ENCODE data around the gene TCEAL1. TPM values are rescaled to one million over a fixed set of nuclear protein-coding genes. Genes with fewer than 3 reads are reported as not detected.

Gene TCEAL1
- total RNA-seq, 2 donors from 2014 or later: 78.1 to 94.0 TPM

DNA sequence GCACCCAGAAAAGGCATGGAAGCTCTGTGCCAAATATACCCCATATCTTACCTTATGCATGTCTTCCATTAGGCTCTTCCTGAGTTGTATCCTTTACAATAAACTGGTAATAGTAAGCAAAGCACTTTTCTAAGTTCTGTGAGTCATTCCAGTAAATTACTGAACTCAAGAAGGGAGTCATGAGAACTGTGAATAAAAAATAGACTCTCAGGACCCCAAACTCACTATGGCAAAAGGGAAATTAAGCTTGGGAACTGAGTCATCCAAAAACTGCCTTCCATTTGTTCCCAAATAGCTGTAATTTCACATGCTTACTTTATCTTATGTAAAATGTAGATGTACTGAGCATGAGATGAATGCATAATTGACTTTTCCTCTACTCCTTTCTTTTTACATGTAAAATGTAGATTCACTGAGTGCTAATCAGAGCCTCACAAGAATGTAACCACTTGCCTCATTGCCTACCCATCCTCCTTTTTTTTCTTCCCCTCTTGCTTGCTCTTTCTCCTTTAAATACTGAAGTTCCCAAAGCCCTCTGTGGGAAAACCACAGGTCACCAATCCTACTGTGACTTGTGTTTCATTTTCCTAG is 12.9 kb upstream of the TCEAL1 start:
- TF ChIP-seq POLR2A (IDR thresholded peaks at IDR 0.05): no peak
- TF ChIP-seq, protein P1, sequence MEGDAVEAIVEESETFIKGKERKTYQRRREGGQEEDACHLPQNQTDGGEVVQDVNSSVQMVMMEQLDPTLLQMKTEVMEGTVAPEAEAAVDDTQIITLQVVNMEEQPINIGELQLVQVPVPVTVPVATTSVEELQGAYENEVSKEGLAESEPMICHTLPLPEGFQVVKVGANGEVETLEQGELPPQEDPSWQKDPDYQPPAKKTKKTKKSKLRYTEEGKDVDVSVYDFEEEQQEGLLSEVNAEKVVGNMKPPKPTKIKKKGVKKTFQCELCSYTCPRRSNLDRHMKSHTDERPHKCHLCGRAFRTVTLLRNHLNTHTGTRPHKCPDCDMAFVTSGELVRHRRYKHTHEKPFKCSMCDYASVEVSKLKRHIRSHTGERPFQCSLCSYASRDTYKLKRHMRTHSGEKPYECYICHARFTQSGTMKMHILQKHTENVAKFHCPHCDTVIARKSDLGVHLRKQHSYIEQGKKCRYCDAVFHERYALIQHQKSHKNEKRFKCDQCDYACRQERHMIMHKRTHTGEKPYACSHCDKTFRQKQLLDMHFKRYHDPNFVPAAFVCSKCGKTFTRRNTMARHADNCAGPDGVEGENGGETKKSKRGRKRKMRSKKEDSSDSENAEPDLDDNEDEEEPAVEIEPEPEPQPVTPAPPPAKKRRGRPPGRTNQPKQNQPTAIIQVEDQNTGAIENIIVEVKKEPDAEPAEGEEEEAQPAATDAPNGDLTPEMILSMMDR (IDR thresholded peaks at IDR 0.05): no peak
- TF ChIP-seq POLR2AphosphoS5 (IDR thresholded peaks at IDR 0.05): no peak
- Histone ChIP-seq H3K27me3 (replicated peaks; ENCODE audit: insufficient read depth) (no peaks in the 10 kb centered on the region), H3K9me3 (no peaks in the 10 kb centered on the region), H3K27ac (no peak overlapping the region), H3K4me3 (no peak overlapping the region), H3K4me1 (replicated peaks) (no peaks in the 10 kb centered on the region), H3K36me3 (no peaks in the 10 kb centered on the region)
- no peak for DNase-seq (ENCODE audit: low spot score)
- intact Hi-C loops (cut with DNase I): no loop called here

DNA sequence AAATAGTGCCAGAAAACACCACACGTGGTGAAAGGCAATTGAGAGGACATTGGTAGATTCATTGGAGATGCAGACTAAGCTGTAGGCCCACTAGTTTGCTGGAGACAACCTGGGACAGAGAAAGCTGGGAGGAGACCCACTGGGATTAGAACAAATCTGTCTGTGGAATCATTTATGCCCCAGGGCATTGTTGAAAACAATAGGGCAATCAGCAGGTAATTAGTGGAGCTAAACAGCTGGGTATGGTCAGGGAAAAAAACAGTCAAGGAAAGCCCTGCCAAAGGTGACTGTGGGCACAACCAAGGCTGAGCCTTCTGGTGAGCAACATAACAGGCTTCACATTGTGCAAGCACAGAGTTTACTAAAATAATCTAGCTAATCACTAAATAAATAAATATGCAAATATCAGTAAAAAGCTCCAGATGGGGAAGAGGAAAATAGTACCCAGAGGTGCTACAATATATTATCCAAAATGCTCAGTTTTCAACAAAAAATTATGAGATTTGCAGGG is 12.0 kb upstream of the TCEAL1 start:
- Histone ChIP-seq H3K4me1 (replicated peaks) (no peaks in the 10 kb centered on the region), H3K4me3 (no peak overlapping the region), H3K36me3 (no peaks in the 10 kb centered on the region), H3K27me3 (replicated peaks; ENCODE audit: insufficient read depth) (no peaks in the 10 kb centered on the region), H3K9me3 (no peaks in the 10 kb centered on the region), H3K27ac (no peak overlapping the region)
- intact Hi-C loops (cut with DNase I): no loop called here
- 47% methylated on average over 1 of the region's 1 CpG for WGBS
- TF ChIP-seq POLR2A (IDR thresholded peaks at IDR 0.05) (no peak), POLR2AphosphoS5 (IDR thresholded peaks at IDR 0.05) (no peak)
- TF ChIP-seq, protein P1 (IDR thresholded peaks at IDR 0.05): no peak
- DNase-seq (ENCODE audit: low spot score): no peak

DNA sequence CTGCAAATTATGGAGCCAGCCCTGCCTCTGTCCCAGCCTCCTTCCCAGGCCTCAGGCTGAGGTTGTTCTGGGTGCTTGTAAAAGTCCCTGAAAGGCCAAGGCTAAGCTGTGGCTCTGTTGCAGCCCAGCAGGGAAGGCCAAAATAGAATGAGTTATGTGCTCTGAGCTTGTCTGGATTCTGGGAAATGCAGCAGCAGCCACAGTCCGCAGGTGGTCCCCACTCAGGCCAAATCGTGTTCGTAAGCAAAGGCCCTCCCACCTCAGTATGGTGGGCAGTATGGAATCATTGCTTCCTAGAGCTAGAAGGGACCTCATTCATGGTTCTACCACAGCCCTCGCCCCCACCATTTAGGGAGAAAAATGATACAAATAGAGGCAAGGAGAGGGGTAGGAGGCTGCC is 4.7 kb upstream of the TCEAL1 start:
- Histone ChIP-seq H3K27ac (peak overlapping the region; percentile 31 to 73), H3K4me1 (replicated peaks) (no peaks in the 10 kb centered on the region), H3K36me3 (no peaks in the 10 kb centered on the region), H3K4me3 (no peak overlapping the region), H3K9me3 (no peaks in the 10 kb centered on the region), H3K27me3 (replicated peaks; ENCODE audit: insufficient read depth) (no peaks in the 10 kb centered on the region)
- 54% methylated on average over 4 of the region's 4 CpGs for WGBS
- no peak for TF ChIP-seq POLR2A (IDR thresholded peaks at IDR 0.05)
- TF ChIP-seq, protein P1 (IDR thresholded peaks at IDR 0.05): no peak
- TF ChIP-seq POLR2AphosphoS5 (IDR thresholded peaks at IDR 0.05): no peak
- no peak for DNase-seq (ENCODE audit: low spot score)
- intact Hi-C loops (cut with DNase I): no loop called here

DNA sequence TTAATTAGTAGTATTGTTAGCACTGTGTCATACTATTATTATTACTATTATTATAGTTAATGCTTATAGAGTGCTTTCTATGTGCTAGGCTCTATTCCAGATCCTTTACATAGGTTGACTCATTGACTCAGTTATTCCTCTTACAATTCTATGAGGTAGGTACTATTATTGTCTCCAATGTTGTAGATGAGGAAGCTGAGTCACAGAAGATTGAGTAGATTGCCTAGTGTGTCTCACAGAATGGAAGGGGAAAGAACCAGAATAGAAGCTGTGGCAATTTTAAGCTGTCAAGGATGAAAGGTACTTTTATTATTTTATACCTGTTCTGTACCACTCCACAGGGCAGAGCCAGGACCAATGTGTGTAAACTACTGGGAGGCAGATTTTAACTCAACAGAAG is 1.9 kb upstream of the TCEAL1 start:
- H3K9me3 ChIP-seq: no peaks in the 10 kb centered on the region
- no peak for DNase-seq (ENCODE audit: low spot score)
- peak overlapping the region; percentile 26 to 94 for H3K27ac ChIP-seq
- H3K27me3 ChIP-seq (replicated peaks; ENCODE audit: insufficient read depth): no peaks in the 10 kb centered on the region
- no peaks in the 10 kb centered on the region for H3K4me1 ChIP-seq (replicated peaks)
- H3K4me3 ChIP-seq: no peak overlapping the region
- intact Hi-C loops (cut with DNase I): loop anchor here (5.0 kb wide), 1 partner anchor 60 kb away; the partner anchor contains the start of gene MORF4L2
- H3K36me3 ChIP-seq: no peaks in the 10 kb centered on the region
- no peak for TF ChIP-seq POLR2AphosphoS5 (IDR thresholded peaks at IDR 0.05)
- TF ChIP-seq, protein P1 (IDR thresholded peaks at IDR 0.05): no peak
- TF ChIP-seq POLR2A (IDR thresholded peaks at IDR 0.05): no peak
